GM19239 (cell line): Measurements from ENCODE around the gene TMEM222.

ENCODE experiments used
- DNase-seq: peaks from one replicate; pipeline ENCODE4 v3.0.0; 2011; ENCODE audit warnings: low spot score; ENCODE audit not compliant: insufficient read length
- FAIRE-seq: peaks from 2 replicates; lab custom pipeline; 2011; peaks lifted over from hg19 to GRCh38; lab: Jason Lieb, UNC

Gene TMEM222

GRCh38 chr1:27303509-27303908 lies 18.5 kb upstream of the TMEM222 start:
- no peak for FAIRE-seq
- DNase-seq: no peak

GRCh38 chr1:27306071-27306470 lies 15.9 kb upstream of the TMEM222 start:
- DNase-seq (no peak), FAIRE-seq (no peak)

- DNase-seq (no peak), FAIRE-seq (no peak)
Observed at GRCh38 chr1:27306892-27307761, 14.8 kb upstream of the TMEM222 start.

- no peak for FAIRE-seq
- DNase-seq: no peak
Observed at GRCh38 chr1:27307874-27308598, 13.9 kb upstream of the TMEM222 start.

- no peak for DNase-seq
- no peak for FAIRE-seq
Observed at GRCh38 chr1:27314169-27314568, 7.8 kb upstream of the TMEM222 start.

GRCh38 chr1:27314737-27315136 lies 7.2 kb upstream of the TMEM222 start:
- DNase-seq (no peak), FAIRE-seq (no peak)

GRCh38 chr1:27316860-27317259 lies 5.1 kb upstream of the TMEM222 start:
- no peak for FAIRE-seq
- no peak for DNase-seq

- DNase-seq (no peak), FAIRE-seq (no peak)
Observed at GRCh38 chr1:27318136-27318535, 3.8 kb upstream of the TMEM222 start.

GRCh38 chr1:27318596-27318995 lies 3.4 kb upstream of the TMEM222 start:
- DNase-seq: no peak

GRCh38 chr1:27322569-27323240 lies 742 bp downstream of the TMEM222 start:
- DNase-seq (no peak), FAIRE-seq (no peak)

More at GRCh38 chr1:27318596-27318995, 3.4 kb upstream of the TMEM222 start:
- FAIRE-seq: no peak

- no peak for FAIRE-seq
- DNase-seq: no peak
Observed at GRCh38 chr1:27325286-27325685, 3.3 kb downstream of the TMEM222 start.

- no peak for DNase-seq
- FAIRE-seq: no peak
Observed at GRCh38 chr1:27327964-27328363, 6.0 kb downstream of the TMEM222 start.

GRCh38 chr1:27330786-27331185 lies 8.8 kb downstream of the TMEM222 start:
- DNase-seq (no peak), FAIRE-seq (no peak)

- FAIRE-seq: no peak
- DNase-seq: no peak
Observed at GRCh38 chr1:27331426-27331825, 9.5 kb downstream of the TMEM222 start.

- FAIRE-seq: no peak
- no peak for DNase-seq
Observed at GRCh38 chr1:27331922-27332321, 10.0 kb downstream of the TMEM222 start.

GRCh38 chr1:27332536-27333281 lies 10.7 kb downstream of the TMEM222 start:
- peak; percentile 63 for DNase-seq
- peak; percentile 84 for FAIRE-seq

- FAIRE-seq: no peak
- no peak for DNase-seq
Observed at GRCh38 chr1:27333717-27334279, 11.8 kb downstream of the TMEM222 start.

- FAIRE-seq (no peak), DNase-seq (no peak)
Observed at GRCh38 chr1:27335506-27336422, 13.8 kb downstream of the TMEM222 start.

- DNase-seq: no peak
- FAIRE-seq: no peak
Observed at GRCh38 chr1:27336756-27337155, 14.8 kb downstream of the TMEM222 start.
